Urinary bladder (tissue), 4 donors: ENCODE measurements around the gene GNLY. TPM values are rescaled to one million over a fixed set of nuclear protein-coding genes. Genes with fewer than 3 reads are reported as not detected.
A peak's percentile ranks its signal among the peaks of the same experiment; 100 is the strongest.

Source experiments
- DNase-seq: peaks from one replicate; pipeline ENCODE4 v3.0.0-alpha.2; 2015; ENCODE audit errors: extremely low spot score
- H3K27ac ChIP-seq: one replicate; pipeline ENCODE4 v1.5.1; 2013; ENCODE audit warnings: low read depth, mild to moderate bottlenecking, moderate library complexity
- H3K36me3 ChIP-seq: one replicate; pipeline ENCODE4 v1.6.1; 2013; ENCODE audit warnings: mild to moderate bottlenecking, moderate library complexity; ENCODE audit not compliant: insufficient read depth
- H3K4me1 ChIP-seq: one replicate; pipeline ENCODE4 v1.6.1; 2013; ENCODE audit warnings: mild to moderate bottlenecking, moderate library complexity; ENCODE audit not compliant: insufficient read depth
- H3K4me3 ChIP-seq: one replicate; pipeline ENCODE4 v1.5.1; 2013; ENCODE audit warnings: low read depth, low read length
- WGBS: extraction: QIAGEN DNeasy Blood & Tissue Kit; methylation state at CpG from one replicate; pipeline ENCODE4 v1.1.7; 2013; 5-methylcytosine and 5-hydroxymethylcytosine counted together
- polyA plus RNA-seq: library from polyadenylated mRNA; stranded (reverse); fragments of 200-250 nt; gene quantifications from one replicate; pipeline ENCODE4 v1.2.3, GENCODE V29; 2013
- total RNA-seq: library from RNA; depleted of rRNA; stranded (reverse); fragments of >200 nt; gene quantifications from one replicate; pipeline ENCODE4 v1.2.3, GENCODE V29; 2014
- donor health status: healthy with polysubstance abuse.
- donor health status: healthy.

Gene GNLY
- total and polyA plus RNA-seq, 2 donors: 1.8 TPM; not detected in 1

GRCh38 chr2:85704038-85704437 lies 9.9 kb downstream of the GNLY start:
- DNase-seq: no peak
- Histone ChIP-seq H3K36me3 (no peaks in the 10 kb centered on the region), H3K4me1 (no peaks in the 10 kb centered on the region), H3K4me3 (no peak overlapping the region), H3K27ac (no peak overlapping the region)
- 88% methylated on average over 3 of the region's 3 CpGs for WGBS

GRCh38 chr2:85704800-85705679 lies 10.9 kb downstream of the GNLY start:
- DNase-seq: no peak
- Histone ChIP-seq H3K4me1 (no peaks in the 10 kb centered on the region), H3K27ac (peak overlapping the region; percentile 12), H3K36me3 (no peaks in the 10 kb centered on the region), H3K4me3 (no peak overlapping the region)
- WGBS: 74% methylated on average over 8 of the region's 8 CpGs

DNA sequence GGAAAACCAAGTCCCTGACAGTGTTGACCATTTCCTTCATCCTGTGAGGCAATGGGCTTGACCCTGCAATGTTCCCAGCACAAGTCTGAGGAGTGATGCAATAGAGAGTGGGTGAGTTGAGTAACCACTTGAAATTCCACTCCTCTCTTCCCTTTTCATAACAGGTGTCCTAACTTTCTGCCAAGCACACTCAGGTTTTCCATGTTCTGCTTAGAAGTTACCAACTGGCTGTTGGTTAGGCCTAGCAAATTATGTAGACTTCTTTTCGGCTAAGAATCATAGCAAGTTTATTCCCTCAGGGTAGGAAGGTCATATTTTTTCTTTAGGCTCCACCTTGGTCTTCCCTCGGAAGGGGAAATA lies 11.5 kb downstream of the GNLY start:
- 85% methylated on average over 2 of the region's 2 CpGs for WGBS
- Histone ChIP-seq H3K36me3 (no peaks in the 10 kb centered on the region), H3K27ac (no peak overlapping the region), H3K4me3 (no peak overlapping the region), H3K4me1 (no peaks in the 10 kb centered on the region)
- DNase-seq: no peak

- Histone ChIP-seq H3K36me3 (no peaks in the 10 kb centered on the region), H3K4me1 (no peaks in the 10 kb centered on the region), H3K27ac (no peak overlapping the region), H3K4me3 (no peak overlapping the region)
- WGBS: 87% methylated on average over 6 of the region's 6 CpGs
- DNase-seq: no peak
Observed at GRCh38 chr2:85706063-85706462, 11.9 kb downstream of the GNLY start.

- Histone ChIP-seq H3K27ac (no peak overlapping the region), H3K4me3 (no peak overlapping the region), H3K4me1 (no peaks in the 10 kb centered on the region), H3K36me3 (no peaks in the 10 kb centered on the region)
- 86% methylated on average over 10 of the region's 10 CpGs for WGBS
- DNase-seq: no peak
Observed at GRCh38 chr2:85706599-85707296, 12.6 kb downstream of the GNLY start.

DNA sequence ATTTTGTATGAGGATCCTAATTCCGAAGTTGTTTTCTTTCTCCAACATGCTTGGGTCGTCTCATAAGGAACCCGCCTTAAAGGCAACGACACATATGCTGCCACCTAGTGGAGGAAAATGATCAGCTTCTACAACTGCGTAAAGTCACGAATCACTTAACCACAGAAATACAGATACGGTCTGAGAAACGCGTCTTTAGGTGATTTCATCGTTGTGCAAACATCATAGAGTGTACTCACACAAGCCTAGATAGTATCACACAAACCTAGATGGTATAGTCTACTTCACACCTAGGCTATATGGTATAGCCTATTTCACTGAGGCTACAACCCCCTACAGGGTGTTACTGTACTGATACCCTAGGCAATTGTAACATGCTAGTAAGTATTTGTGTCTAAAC lies 13.1 kb downstream of the GNLY start:
- WGBS: 2% methylated on average over 10 of the region's 10 CpGs
- Histone ChIP-seq H3K4me1 (no peaks in the 10 kb centered on the region), H3K4me3 (no peak overlapping the region), H3K27ac (no peak overlapping the region), H3K36me3 (no peaks in the 10 kb centered on the region)
- DNase-seq: peak; percentile 63

GRCh38 chr2:85708641-85709040 lies 14.5 kb downstream of the GNLY start:
- Histone ChIP-seq H3K27ac (no peak overlapping the region), H3K4me1 (no peaks in the 10 kb centered on the region)
- no peak for DNase-seq

GRCh38 chr2:85709401-85709811 lies 15.2 kb downstream of the GNLY start:
- H3K36me3 ChIP-seq: no peaks in the 10 kb centered on the region
- DNase-seq: no peak
- WGBS: 37% methylated on average over 4 of the region's 4 CpGs
- no peak overlapping the region for H3K4me3 ChIP-seq
- no peak overlapping the region for H3K27ac ChIP-seq
- H3K4me1 ChIP-seq: no peaks in the 10 kb centered on the region

More at GRCh38 chr2:85708641-85709040, 14.5 kb downstream of the GNLY start:
- Histone ChIP-seq H3K4me3 (no peak overlapping the region), H3K36me3 (no peaks in the 10 kb centered on the region)
- 64% methylated on average over 1 of the region's 1 CpG for WGBS

GRCh38 chr2:85710687-85711577 lies 16.8 kb downstream of the GNLY start:
- 72% methylated on average over 19 of the region's 19 CpGs for WGBS
- DNase-seq: no peak
- no peaks in the 10 kb centered on the region for H3K36me3 ChIP-seq
- H3K27ac ChIP-seq: peak overlapping the region; percentile 3
- no peaks in the 10 kb centered on the region for H3K4me1 ChIP-seq
- no peak overlapping the region for H3K4me3 ChIP-seq

DNA sequence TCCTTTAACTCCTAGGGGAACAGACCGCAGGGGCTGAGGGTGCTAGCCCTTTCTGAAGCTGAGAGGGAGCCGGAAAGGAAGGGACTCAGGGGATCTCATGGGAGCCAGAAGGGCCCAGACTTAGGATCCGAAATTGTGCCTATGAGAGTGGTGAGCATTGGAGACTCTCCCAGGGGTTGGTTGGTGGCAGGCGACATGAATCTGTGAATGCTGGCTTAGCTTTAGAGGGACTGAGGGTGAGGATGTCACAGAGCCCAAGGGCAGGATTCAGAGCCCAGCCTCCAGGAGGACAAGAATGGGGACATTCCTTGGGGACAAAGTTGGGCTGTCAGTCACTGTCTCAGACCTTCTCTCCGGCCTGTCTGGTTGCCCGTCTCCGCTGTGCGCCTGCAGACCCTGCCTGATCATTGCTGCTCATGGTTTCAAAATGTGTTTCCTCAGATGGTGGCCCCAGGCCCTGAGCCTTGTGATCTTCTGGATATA lies 17.5 kb downstream of the GNLY start:
- H3K27ac ChIP-seq: peak overlapping the region; percentile 3
- H3K36me3 ChIP-seq: no peaks in the 10 kb centered on the region
- WGBS: 89% methylated on average over 8 of the region's 8 CpGs
- no peak for DNase-seq
- H3K4me3 ChIP-seq: no peak overlapping the region
- no peaks in the 10 kb centered on the region for H3K4me1 ChIP-seq

DNA sequence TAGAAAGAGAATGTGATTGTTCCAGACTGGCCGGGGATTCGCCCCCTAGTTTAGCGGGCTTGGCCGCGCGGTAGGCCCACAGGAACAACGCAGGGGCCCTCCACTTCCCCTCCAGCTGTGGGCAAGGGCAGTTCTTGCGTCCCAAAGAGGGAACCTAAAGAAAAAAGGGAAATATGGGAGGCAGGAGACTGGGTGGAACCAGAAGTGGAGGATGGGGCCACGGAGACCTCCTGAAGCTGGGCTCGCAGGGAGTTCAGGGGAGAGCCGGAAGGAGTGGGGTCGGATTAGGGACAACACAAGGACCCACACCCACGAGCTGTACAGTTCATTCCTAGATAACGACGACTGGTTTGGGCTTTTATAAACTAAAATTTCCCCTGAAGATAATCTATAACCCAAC lies 18.2 kb downstream of the GNLY start:
- no peak overlapping the region for H3K4me3 ChIP-seq
- WGBS: 75% methylated on average over 15 of the region's 15 CpGs
- H3K27ac ChIP-seq: peak overlapping the region; percentile 15
- H3K36me3 ChIP-seq: no peaks in the 10 kb centered on the region
- no peak for DNase-seq
- no peaks in the 10 kb centered on the region for H3K4me1 ChIP-seq

- WGBS: 76% methylated on average over 9 of the region's 9 CpGs
Observed at GRCh38 chr2:85712849-85713612, 18.9 kb downstream of the GNLY start.

GRCh38 chr2:85713836-85714235 lies 19.7 kb downstream of the GNLY start:
- H3K27ac ChIP-seq: no peak overlapping the region
- 93% methylated on average over 5 of the region's 5 CpGs for WGBS
- no peaks in the 10 kb centered on the region for H3K36me3 ChIP-seq
- no peaks in the 10 kb centered on the region for H3K4me1 ChIP-seq
- no peak overlapping the region for H3K4me3 ChIP-seq
- DNase-seq: no peak

More at GRCh38 chr2:85712849-85713612, 18.9 kb downstream of the GNLY start:
- no peaks in the 10 kb centered on the region for H3K4me1 ChIP-seq
- no peak overlapping the region for H3K27ac ChIP-seq
- H3K4me3 ChIP-seq: no peak overlapping the region
- no peak for DNase-seq
- H3K36me3 ChIP-seq: no peaks in the 10 kb centered on the region
